Amygdala (tissue), 56 donors: ENCODE results near the gene FCN1.

ENCODE experiments used
- DNase-seq, 56 donors: peaks; one replicate each; lab custom pipeline; 2025; lab: John Stamatoyannopoulos, UW

FCN1 gene

DNA sequence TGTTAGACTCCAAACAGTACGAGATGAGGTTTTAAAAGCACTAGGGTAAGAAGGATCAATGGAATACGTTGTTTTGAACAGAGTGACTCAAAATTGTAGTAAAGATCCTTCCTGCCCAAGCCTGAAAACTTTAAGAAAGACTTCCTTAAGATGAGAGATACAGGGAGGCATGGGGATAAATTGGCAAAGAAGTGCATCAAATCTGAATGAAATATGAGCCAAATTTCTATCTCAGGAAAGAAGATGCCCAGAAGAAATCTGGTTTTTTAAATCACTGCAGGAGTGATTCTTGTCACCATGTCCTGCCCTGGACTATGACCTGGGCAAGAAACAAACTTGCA, 22.2 kb downstream of the FCN1 start:
- no peak for DNase-seq

DNA sequence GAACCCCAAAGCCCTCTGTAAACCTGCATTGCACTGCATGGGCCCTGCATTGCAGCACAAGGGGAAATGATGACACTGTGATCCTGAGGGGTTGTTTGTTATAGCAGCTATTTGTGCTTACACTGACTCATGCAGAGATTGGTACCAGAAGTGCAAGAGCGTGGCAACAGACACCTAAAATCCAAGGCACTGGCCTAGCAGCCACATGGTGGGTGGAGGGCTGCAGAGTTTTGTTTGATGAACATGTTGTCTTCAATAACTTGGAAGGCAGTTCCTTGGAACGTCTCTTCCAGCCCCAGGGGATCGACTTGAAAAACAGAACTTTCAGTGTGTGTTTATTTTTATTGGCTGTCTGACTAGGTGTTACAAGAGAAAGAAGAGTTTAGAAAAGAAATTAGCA, 22.6 kb downstream of the FCN1 start:
- DNase-seq, result no peak

DNA sequence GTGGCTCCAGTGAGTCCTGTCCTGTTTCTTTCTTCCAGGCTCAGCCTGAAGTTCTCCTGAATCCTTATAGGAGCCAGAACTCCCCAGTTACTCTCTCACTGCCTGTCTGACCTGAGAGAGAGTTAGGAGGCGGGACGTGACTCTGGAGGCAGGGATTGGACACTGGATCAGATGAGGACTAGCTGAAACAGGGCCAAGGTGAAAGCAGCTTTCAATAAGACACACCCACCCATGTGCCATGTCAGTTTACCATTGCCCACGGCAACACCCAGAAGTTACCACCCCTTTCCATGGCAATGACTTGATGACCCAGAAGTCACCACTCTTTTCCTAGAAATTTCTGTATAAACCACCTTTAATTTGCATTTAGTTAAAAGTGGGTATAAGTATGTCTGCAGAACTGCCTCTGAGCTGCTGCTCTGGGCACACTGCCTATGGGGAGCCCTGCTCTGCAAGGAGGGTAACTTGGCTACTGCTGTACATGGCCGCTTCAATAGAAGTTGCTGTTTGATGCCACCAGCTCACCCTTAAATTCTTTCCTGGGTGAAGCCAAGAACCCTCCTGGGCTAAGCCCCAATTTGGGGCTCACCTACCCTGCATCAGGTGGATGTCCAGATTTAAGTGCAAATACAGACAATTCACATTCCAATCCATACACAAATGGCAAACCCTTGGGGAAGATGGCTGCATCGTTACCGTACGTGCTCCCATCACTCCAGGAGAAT, 23.4 kb downstream of the FCN1 start:
- no peak for DNase-seq

DNA sequence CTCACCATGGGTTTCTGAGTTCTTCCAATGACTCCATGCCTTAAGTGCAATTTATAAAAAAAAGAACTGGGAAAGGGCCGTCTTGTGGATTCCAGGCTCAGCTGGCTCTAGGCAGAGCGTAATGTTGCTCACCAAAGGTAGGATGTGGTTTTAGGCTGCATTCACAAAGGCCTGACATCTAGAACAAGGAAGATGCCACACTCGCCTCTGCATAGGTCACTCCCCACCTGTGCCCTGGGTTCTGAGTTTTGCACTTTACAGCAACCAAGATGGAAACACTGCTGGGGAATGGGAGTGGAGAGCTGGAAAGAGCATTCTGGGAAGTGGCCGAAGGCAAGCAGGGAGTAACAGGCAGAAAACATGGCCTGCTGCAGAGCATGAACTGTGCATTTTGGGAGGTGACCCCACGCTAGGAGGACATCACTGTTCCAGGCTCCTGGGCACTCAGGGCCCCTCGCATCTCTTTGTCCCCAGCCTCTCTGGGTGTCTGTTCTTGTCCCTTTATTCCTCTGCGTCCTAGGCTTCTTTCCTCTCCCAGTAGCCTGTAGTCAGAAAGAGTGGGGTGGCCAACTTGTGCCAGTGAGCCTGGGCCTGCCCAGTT, 24.8 kb downstream of the FCN1 start:
- DNase-seq, result no peak

DNA sequence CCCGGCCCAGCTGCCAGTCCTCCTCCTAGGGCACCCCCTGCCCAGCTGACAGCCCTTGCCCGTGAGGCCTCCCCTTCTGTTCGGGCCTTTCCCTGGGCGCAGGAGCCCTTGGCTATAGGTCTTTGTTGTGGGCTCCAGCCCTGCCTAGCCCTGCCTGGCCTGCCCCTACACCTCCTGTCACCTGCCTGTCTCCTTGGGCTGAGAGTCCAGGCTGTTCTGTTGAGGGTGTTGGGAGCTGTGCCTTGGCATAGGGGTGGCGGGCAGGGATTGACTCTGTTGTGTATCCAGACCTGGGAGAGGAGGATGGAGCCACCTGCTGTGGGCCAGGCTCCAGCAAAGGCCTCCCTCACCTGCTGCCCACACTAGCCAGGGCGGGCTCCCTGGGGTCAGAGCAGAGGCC, 25.5 kb downstream of the FCN1 start:
- DNase-seq, result no peak

DNA sequence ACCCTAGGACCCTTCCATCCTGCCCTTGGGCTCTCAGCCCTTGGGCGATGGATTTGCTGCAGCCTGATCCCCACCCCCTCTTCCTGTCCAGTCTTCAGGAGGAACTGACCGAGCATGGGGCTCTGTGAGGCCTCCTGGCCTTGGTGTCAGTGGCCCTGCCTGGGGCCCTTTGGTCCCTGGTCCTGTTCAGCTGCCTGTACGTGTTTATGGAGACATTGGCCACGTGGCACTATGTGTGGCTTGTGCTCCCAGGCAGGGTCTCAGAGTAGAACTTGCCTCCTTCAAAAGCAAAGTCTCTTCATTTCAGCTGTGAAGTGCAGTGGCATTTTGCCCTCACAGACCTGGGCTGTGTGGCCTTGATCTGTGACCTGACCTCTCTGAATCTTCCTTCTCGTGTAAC, 26.0 kb downstream of the FCN1 start:
- DNase-seq, result no peak

DNA sequence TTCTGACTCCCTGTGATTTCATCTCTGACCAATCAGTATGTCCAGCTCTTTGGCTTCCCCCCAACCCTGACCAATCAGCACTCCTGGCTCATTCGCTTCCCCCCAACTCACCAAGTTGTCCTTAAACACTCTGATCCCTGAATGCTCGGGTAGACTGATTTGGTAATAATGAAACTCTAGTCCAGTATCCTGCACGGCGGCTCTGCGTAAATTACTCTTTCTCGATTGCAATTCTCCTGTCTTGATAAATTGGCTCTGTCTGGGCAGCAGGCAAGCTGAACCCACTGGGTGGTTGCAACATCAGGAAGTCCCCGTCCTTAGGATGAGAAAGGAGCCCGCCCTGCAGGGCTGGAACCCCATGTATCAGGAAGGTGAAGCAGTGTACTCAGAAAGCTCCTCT, 26.7 kb downstream of the FCN1 start:
- DNase-seq, result no peak

DNA sequence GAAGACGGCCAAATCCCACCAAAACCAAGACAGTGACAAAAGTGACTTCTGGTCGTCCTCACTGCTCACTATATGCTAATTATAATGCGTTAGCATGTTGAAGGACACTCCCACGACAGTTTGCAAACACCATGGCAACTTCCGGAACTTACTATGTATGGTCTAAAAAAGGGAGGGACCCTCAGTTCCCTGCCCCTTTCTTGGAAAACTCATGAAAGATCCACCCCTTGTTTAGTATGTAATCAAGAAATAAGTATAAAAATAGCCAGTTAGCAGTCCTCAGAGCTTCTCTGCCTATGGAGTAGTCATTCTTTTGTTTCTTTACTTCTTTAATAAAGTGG, 27.6 kb downstream of the FCN1 start:
- DNase-seq, result no peak

DNA sequence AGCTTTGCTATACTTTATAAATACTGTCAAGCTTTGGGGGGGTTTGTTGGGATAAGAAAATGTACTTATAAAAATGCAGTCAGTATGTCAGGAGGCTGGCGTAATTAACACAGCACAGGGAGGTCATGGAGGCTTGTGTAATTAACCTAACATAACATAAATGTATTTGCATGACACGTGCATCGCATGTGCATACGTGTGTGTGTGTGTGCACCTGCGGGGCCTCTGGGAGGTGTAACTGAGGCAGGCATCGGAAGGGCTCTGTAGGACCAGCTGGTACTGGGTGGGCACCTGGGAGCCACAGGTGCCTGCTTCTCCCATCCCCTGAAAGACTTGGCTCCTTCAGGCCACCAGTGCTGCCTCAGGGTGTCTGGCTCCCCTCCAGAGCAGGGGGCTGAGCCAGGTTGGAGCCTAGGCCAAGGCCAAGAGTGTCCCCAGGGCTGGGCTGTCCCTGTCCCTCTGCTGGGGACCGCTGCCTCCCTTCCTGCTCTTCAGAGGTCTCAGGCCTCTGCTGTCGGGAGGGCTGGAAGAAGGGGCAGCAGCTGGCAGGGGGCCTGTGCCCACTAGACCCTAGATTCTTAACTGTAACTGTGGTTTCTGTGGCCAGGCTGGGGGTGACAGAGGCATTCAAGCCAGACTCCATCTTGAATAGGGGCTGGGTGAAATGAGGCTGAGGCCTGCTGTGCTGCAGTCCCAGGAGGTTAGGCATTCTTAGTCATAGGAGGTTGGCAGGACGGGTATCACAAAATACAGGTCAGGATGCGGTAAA, 28.1 kb downstream of the FCN1 start:
- DNase-seq, result no peak

DNA sequence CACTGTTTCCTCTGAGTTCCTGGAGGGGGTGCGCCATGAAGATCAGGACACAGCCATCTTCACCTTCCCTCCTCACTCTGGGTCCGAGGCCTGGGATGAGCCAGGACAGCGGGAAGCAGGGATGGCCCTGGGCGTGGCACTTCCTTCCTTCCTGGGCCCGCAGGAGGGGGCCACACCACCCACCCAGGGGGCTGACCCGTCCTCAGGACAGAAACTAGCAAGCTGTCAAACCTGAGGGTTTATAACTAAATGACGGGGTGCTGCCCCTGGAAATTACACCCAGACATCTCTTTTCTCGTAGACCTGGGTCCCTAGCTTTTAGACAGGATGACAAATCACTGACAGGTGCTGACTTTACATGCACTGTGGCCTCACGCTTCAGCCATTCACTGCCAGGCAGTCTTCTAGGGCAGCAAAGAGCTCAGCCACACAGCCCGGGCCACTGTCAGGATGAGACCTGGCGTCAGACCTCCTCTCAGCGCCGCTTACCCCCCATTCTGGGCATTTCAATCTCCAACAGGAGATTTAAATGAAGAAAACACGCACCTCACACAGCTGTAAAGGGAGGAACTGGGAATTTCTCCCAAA, 29.0 kb downstream of the FCN1 start:
- DNase-seq, result no peak

DNA sequence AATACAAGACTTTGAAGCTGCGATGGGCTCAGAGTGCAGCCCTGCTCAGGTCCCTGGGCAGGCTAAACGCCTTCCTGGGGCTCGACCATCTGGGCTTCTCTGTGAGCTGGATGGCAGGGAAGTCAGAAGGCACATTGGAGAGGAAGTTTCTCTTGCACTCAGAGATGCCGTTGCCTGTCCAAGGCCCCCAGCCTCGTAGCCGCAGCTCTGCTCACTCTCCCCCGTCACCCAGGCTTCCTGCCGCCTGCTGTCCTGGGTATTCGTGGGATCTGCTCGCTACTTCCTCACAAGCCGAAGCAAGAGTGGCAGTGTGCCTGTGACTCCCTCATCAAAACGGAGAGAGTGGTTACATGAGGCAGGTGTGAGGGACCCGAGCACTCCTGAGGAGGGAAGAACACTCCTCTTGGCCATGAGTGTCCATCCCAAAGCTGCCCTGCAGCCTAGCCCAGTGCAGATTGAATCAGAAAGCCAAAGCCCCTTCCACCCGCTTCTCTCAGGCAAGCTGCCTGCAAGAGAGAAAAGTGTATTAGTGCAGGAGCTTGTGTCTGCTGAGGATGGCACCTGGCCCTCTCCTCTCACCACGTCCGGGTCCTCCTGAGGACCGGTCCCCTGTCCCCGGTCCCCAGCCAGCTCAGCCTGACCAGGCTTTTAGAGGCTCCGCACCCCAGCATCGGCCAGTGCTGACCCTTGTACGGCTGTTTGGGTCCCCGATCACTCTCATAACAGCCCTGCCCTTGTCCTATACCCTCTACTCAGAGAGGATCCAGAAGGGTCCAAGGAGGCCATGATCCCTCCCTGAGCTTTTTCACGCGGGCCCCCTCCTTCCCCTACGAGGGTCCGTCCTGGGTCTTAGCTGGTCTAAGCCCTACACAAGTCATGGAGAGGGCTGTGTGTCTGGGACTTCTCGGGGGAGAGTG, 29.8 kb downstream of the FCN1 start:
- no peak for DNase-seq

DNA sequence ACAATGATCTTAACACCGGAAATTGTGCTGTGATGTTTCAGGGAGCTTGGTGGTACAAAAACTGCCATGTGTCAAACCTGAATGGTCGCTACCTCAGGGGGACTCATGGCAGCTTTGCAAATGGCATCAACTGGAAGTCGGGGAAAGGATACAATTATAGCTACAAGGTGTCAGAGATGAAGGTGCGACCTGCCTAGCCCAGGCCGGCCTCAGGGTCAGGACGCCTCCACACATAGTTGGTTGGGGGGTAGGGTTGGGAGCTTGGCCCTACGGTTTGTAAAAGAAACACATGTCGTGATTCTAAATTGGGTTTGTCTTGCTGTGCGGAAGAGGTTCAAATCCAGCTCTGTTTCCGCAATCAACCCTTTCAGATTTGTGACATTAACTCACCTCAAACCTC, 30.5 kb downstream of the FCN1 start:
- DNase-seq, result no peak

DNA sequence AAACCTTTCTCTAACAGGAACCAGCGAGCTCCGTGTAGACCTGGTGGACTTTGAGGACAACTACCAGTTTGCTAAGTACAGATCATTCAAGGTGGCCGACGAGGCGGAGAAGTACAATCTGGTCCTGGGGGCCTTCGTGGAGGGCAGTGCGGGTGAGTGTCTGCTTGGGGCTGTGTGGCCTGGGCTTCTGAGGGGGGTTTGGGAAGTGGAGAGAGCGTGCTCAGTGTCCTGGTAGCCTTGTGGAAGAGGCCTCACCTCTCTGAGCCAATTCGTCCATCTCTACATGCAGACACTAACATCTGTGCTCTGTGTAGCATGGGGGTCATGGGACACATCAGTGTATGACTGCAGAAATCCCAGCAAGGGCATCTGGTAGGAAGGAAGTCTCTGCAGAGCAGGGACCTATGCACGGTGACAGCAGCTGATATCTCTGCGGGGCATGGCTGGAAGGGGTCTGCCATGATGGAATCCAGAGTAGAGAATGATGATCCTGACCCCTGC, 31.2 kb downstream of the FCN1 start:
- DNase-seq, result no peak

DNA sequence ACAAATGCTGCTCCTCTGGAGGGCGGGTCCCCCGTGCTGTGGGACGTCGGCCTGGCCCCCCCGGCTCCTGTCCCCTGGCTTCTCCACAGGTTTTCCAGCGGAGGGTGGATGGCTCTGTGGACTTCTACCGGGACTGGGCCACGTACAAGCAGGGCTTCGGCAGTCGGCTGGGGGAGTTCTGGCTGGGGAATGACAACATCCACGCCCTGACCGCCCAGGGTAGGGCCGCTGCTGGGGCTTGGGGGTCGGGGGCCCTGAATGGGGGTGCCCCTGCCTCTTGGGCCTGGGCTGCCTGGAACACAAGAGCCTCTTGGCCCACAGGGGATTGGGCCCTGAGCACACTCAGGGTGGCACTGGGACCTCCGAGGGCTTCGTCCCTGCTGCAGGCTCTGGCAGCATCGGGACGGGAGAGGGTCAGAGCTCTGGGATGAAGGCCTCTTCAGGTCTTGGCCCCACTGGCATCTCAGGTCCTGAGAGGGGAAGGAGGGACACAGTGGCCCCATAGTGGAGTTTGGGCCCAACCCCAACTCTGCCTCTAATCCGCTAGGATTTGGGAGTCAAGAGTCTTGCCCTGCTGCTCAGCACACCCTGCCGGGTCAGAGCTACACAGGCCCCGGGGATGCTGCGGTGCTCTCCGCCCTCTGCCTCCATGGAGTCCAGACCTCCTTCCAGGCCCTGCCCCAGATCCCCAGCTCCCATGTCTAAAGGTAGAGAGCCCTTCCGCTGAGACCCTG, 31.9 kb downstream of the FCN1 start:
- DNase-seq, result no peak

DNA sequence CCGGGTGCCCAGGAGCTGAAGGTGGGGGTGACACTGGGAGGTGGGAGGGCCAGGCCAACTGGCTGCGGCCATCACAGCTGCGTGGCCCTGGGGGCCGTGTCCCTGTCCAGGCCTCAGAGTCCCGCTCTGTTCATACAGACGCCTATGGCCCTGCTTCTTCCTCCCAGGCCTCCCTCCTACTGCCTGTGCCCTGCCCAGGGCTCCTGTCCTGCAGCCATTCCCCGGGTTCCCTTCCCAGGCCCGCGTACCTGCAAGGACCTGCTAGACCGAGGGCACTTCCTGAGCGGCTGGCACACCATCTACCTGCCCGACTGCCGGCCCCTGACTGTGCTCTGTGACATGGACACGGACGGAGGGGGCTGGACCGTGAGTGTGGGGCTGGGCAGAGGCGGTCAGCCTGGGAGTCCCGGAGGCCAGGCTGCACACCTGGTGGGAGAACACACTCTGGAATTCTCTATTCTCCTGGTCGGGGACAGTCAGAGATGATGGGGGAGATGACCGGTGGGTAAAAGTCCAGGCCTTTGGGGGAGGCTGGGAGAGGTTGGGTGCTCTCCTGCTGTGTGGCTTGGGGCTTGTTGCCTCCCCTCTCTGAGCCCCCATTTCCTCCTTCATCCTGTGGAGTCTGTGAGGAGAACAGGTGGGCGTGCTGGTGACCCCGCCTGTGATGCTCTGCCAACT, 32.6 kb downstream of the FCN1 start:
- DNase-seq, result no peak

DNA sequence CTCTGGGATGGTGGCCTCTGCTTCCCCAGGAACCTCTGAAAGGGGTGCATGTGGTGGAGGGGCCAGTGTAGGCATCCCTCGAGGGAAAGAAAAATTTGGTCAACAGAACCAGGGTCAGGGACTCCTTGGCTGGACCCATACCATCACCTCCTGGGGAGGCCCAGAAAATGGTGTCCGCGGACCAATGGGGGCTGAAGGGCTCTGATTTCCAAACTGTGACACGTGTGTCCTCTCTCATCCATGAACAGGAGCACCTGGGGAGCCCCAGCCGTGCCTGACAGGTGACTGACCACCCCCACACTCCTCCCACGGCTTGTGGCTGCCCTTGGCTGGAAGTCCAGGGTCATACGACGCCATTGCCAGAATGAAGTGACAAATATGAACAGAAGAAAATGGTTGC, 33.2 kb downstream of the FCN1 start:
- no peak for DNase-seq

DNA sequence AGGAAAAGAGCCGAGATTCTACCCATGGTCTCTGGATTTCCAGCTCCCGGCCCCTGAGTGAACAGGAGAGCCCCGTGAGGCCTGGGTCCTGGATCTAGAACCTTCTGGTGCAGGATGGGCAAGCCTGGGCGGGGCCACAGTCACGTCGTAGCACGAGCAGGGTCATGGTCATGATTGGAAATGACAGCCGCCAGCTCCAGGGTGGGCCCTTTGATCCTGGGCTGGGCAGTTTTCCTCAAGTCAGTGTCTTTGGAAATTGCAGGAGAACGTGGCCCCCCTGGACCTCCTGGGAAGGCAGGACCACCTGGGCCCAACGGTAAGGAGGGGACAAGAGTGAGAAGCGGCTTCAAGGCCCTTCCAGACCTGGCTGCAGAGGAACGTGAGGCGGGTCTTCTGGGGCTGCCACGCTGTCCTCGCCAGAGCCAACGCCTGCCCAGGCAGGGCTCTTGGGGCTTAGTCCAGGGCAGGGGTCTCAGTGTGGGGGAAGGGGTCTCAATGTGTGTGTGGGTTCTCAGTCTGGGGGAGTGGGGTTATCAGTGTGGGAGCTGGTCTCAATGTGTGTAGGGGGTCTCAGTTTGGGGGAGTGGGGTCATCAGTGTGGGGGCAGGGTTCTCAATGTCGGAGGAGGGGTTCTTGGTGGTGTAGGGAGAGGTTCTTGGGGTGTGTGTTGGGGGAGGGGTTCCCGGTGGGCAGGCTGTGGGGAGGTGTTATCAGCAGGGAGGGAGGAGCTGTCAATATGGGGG, 34.5 kb downstream of the FCN1 start:
- no peak for DNase-seq

DNA sequence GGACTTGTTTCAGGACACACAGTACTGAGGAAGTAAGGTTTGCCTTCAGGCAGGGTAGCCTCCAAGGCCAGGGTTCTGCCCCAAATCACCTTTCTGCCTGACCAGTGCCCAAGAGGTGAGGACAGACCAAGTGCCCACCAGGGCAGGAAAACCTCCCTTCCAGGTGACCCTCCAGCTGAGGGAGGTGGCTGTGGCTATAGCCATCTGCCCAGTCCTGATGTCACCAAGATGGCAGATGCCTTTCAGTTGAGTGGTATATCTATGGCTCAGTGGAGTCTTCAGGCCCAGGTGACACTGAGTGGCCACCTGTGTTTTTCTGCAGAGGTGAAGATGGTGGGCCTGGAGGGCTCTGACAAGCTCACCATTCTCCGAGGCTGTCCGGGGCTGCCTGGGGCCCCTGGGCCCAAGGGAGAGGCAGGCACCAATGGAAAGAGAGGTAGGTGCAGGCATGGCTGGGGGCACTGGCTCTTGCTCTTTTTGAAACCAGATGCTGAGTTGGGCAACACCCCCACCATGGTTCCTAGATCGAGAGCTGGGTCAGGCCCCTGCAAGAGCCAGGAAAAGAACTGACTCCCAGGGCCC, 35.4 kb downstream of the FCN1 start:
- no peak for DNase-seq
